HG03558 (cell line): ENCODE data around the gene C3orf20.

Experiments used
- ATAC-seq: cut with Tn5 transposase; IDR thresholded peaks from one replicate; pipeline ENCODE4 v1.9.1; 2021; ENCODE audit warnings: moderate number of reproducible peaks; ENCODE audit not compliant: unreplicated experiment; ENCODE audit errors: extremely low read depth

Gene C3orf20

GRCh38 chr3:14674841-14675240 lies at the start of gene C3orf20:
C3orf20 (plus strand) TSS chr3:14675141; CDS start chr3:14682714, 7,573 bp downstream.
- ATAC-seq = no peak

GRCh38 chr3:14625443-14625842 lies 49.5 kb upstream of the C3orf20 start:
- ATAC-seq = no peak

GRCh38 chr3:14627815-14628214 lies 47.1 kb upstream of the C3orf20 start:
- no peak for ATAC-seq

DNA sequence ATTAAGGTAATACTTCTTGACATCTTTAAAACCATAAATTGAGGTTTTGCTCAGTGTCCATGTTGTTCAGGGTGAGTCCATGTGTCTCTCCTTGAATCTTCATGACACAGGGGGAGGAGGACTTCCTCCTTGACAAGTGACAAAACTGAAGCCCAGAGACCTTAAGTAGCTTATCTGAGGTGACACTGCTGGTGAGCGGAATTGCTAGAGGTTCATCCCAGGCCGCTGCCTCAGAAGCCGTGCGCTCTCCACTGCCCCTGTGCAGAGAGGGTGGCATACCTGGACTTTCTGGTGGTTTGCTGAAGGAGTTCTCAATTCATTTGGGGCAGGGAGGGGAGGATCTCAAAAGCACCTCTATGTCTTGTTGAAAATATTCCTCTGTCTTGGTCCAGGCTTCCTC lies 46.5 kb upstream of the C3orf20 start:
- ATAC-seq = no peak

DNA sequence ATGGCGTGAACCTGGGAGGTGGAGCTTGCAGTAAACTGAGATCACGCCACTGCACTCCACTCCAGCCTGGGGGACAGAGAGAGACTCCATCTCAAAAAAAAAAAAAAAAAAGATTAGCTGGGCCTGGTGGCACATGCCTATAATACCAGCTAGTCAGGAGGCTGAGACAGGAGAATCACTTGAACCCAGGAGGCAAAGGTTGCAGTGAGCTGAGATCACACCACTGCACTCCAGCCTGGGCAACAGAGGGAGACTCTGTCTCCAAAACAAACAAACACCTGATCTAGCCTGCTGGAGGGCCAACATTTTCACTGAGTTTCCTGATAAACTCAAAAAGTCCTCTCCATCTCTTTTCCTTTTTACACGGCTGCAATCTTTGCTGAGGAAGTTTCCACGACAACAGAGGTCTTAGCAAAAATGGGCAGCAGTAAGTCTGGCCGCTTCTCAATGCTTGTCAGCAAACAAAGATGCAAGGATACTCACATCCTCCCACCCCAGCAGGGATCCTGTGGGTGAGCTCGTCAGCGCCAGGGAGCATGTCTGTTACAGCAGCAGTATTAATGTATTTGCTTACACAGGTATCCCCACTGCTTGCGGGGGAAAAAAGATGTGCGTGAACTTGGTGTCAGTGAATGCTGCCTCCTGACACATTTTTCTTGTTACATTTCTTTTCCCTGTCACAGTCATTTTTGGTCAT lies 44.4 kb upstream of the C3orf20 start:
- ATAC-seq = no peak

DNA sequence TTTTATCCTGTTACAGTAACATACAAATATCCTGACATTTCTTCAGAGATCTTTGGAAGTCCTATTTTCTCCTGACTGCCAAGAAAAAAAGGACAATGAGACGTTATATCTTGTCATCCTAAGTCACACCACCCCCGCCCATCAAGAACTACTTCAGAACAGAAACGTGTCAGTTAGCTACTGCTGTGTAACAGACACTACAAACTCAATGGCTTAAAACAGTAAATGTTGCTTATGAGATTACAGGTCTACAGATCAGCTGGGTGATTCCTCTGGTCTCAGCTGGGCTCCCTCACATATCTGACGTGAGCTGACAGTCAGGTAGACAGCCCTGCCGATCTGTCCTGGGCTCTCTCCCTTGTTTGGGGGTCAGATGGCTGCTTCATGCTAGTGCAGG lies 43.8 kb upstream of the C3orf20 start:
- no peak for ATAC-seq

- no peak for ATAC-seq
Measured at GRCh38 chr3:14631687-14632441, 43.1 kb upstream of the C3orf20 start.

DNA sequence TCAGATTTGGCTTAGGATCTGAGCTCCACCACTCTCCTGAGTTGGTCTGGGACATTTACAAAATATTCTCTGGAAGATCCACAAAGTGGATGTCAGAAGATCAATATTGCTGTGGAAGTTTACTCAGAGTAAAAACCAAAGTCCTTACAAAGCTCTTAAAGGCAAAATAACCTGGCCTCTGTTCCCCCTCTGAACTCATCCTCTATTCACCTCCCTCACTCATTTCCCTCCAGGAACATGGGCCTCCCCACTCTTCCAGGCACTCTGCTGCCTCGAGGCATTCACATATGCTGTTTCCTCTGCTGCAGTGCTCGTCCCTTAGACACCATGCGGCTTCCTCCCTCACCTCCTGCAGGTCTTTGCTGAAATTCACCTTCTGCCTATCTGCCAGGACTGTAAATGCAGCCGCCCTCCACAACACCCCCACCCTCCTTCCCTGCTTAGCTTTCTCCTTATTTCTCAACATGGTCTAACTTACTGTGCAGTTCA lies 42.5 kb upstream of the C3orf20 start:
- no peak for ATAC-seq

- ATAC-seq = no peak
Measured at GRCh38 chr3:14633417-14633816, 41.5 kb upstream of the C3orf20 start.

DNA sequence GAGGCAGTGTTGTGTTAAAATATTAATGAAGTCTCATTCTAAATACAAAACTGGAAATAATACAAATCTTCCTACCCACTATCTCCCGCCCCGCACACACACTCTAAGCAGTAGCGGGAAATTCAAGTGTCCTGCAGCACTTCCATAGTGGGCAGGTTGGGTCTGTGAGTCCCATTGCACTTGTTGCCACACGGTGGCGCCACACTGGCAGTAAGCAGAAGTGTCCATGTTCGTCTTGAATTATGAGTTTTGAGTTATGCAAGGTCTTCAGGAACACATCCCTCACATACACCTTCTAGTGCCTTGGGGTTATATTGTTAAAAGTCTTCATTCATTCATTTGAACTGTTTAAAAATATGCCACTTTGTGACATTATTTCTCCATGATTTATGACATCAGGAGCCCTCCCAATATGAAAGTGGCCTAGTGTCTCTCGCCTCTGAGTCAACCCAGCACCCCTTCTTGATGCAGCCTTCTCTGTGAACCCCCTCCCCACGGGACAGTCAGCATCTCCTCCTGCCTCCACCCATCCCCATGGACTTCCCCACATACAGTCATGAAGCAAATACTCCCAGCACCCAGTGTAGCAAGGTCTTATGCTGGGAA lies 41.0 kb upstream of the C3orf20 start:
- no peak for ATAC-seq

DNA sequence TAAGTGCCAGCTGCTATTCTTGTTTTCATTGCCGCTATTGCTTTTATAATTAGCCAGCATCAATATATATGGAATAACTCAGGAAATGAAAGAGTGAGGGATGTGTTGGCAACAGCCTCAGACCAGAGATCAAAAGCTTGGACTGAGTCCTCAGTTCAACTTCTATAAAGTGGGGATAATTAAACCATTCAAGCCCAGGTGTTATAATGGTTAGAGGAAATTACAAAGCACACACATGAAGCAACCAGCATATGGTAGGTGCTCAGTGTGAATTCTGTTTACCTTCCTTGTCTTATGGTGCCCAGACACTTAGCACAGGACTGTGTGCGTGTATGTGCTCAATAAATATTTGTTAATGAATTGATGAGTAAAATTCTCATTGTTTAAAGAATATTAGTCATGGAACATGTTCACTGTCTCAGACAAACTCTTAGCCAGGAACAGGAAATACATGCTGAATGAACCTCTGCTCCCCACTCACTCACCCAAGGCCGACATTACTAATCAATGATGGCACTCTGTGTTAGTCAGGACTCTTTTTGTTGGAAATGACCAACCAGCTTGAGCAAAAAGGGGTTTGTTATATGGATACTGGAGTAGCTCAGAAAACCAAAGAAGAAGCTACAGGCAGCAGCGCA lies 40.1 kb upstream of the C3orf20 start:
- ATAC-seq = no peak

DNA sequence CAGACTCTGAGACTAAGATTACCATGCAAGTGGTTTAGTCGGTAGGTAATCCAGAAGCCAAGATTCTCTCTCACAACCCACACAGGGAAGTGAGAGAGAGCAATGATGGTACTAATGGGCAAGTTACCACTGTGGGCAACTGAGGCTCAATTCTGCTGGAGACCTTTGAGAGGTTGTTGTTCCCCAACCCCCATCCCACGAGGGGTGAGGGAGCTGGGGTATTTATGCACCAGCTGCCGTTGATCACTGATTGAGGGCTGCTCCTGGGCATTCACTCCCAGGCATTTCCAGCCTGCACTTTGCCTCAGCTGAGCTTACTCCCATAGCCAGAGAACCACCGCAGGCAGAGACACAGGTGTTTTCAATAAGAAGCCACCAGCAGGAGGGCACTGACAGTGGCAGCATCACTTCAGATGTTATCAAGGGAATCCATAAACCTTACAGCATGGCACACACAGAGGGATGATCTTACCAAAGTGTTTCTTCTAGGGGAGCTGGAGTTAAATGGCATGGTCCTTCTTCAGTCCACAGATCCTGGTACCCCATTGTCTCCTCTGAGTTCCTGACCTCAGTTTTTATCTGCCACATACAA lies 38.3 kb upstream of the C3orf20 start:
- ATAC-seq = no peak

GRCh38 chr3:14640157-14640562 lies 34.8 kb upstream of the C3orf20 start:
- ATAC-seq = no peak

DNA sequence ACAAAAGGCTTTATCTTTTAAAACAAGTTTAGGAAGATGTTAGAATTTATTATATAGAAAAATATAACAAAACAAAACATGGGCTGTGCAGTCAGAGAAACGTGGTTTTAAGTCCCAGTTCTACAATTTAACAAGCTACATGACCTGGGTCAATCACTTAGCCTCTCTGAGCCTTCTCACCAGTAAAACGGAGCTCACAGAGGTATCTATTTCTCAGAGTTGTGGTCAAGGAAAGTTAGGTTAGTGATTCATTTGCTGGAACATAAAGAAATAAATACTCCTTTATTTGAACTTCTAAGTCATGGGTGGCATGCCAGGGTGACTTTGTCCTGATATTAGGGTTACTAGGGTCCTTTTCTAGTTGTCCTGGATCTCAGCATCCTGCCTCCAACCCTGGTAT lies 34.2 kb upstream of the C3orf20 start:
- ATAC-seq = no peak

DNA sequence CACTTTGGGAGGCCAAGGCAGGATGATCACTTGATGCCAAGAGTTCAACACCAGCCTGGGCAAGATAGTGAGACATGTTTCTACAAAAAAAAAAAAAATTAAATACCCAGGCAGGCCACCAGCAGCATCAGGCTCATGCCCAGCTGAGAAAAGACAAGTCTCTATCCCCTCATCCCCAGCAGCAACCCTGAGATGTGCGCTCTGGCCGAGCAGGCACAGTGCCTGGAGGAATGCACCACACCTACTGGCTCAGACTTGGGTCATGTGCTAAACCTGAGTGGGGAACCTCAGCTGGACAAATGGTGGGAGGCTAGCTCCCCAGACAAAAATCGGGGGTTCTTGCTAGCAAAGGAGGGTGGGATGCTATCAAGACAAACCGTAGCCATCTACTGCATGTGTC lies 33.6 kb upstream of the C3orf20 start:
- no peak for ATAC-seq

DNA sequence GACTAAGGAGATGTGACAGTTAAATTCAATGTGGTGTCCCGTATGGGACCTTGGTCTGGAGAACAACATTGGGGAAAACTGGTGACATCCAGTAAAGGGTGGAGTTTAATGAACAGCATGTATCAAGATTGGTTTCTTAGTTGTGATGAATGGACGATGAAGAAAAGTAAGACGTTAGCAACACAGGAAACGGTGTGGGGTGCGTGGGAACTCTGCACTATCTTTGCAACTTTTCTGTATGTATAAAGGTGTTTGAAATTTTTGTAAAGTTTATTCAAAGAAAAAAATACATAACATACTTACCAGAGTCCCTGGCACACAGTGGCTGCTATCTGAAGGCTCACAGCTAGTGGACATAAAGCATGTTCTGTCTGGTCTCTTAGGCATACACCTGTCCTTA lies 29.5 kb upstream of the C3orf20 start:
- ATAC-seq = no peak

DNA sequence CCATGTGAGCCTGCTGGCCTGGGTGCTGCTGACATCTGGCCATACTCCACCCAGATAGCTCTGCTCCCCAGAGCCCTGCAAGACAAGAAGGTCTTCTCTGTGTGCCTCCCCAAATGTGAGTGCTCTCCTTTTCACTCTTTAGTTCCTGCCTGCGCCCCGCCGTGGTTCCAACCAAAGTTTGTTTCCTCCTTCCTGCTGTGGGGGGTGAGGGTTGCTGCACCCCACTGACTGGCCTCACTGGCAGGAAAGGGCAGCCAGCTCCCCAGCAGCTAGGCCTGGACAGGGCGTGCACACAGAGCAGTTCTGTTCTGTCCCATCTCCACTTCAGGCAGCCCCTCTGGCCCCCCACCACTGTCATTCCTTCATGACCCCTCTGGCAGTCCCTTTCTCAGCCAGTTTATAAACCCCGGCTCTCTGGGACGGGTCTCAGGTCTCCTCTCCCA lies 28.8 kb upstream of the C3orf20 start:
- no peak for ATAC-seq

GRCh38 chr3:14646589-14647413 lies 28.1 kb upstream of the C3orf20 start:
- no peak for ATAC-seq
